ENCODE results near the gene CMIP.

- TF ChIP-seq CTCF (IDR thresholded peaks at IDR 0.05) (no peak), CREM (CRISPR knock-in tag; IDR thresholded peaks at IDR 0.05) (no peak), CREB1 (CRISPR knock-in tag; IDR thresholded peaks at IDR 0.05) (no peak)
Measured at GRCh38 chr16:81467072-81467471, 22.5 kb downstream of the CMIP start.

Data from WTC11 (cell line).